Hepatocyte (in vitro differentiated cells): Measurements from ENCODE around the gene VCAM1. TPM values are rescaled to one million over a fixed set of nuclear protein-coding genes. Genes with fewer than 3 reads are reported as not detected.

Experiments
- DNase-seq: peaks from one replicate; pipeline ENCODE4 v3.0.0-alpha.2; 2016; ENCODE audit warnings: low spot score
- H2AFZ ChIP-seq: fragments of 200-600 bp; sonication (generic); 2 replicates; pipeline ENCODE4 v1.6.0; 2016; ENCODE audit warnings: antibody characterized with exemption, mild to moderate bottlenecking
- H3K27ac ChIP-seq: fragments of 200-600 bp; sonication (generic); 2 replicates; pipeline ENCODE4 v1.5.1; 2016; ENCODE audit warnings: mild to moderate bottlenecking
- H3K27me3 ChIP-seq: fragments of 200-600 bp; sonication (generic); 2 replicates; pipeline ENCODE4 v1.6.1; 2016
- H3K36me3 ChIP-seq: fragments of 200-600 bp; sonication (generic); replicated peaks from 2 replicates; pipeline ENCODE4 v1.5.1; 2016; ENCODE audit warnings: low read depth; ENCODE audit not compliant: insufficient read depth
- H3K4me1 ChIP-seq: fragments of 200-600 bp; sonication (generic); 2 replicates; pipeline ENCODE4 v1.5.1; 2016; ENCODE audit warnings: mild to moderate bottlenecking, moderate library complexity; ENCODE audit not compliant: insufficient read depth
- H3K4me2 ChIP-seq: fragments of 200-600 bp; sonication (generic); 2 replicates; pipeline ENCODE4 v1.6.0; 2016
- H3K4me3 ChIP-seq: fragments of 200-600 bp; sonication (generic); 2 replicates; pipeline ENCODE4 v1.5.1; 2016; ENCODE audit warnings: mild to moderate bottlenecking
- H3K79me2 ChIP-seq: fragments of 200-600 bp; sonication (generic); 2 replicates; pipeline ENCODE4 v1.6.0; 2017; ENCODE audit warnings: mild to moderate bottlenecking
- H3K9me2 ChIP-seq: fragments of 200-600 bp; sonication (generic); replicated peaks from 2 replicates; pipeline ENCODE4 v1.6.0; 2017; ENCODE audit warnings: mild to moderate bottlenecking; ENCODE audit not compliant: insufficient read depth
- H3K9me3 ChIP-seq: fragments of 200-600 bp; sonication (generic); 2 replicates; pipeline ENCODE4 v1.5.1; 2016; ENCODE audit warnings: low read depth, mild to moderate bottlenecking
- H4K20me1 ChIP-seq: fragments of 200-600 bp; sonication (generic); 2 replicates; pipeline ENCODE4 v1.6.0; 2016; ENCODE audit warnings: mild to moderate bottlenecking; ENCODE audit not compliant: insufficient read depth, poor library complexity, severe bottlenecking
- EZH2 ChIP-seq: fragments of 200-600 bp; sonication (generic); IDR thresholded peaks from 2 replicates; pipeline ENCODE4 v1.6.1; 2016; ENCODE audit warnings: antibody characterized with exemption, mild to moderate bottlenecking, borderline replicate concordance
- EZH2phosphoT487 ChIP-seq: fragments of 200-600 bp; sonication (generic); IDR thresholded peaks from one replicate; pipeline ENCODE4 v1.6.1; 2018; ENCODE audit warnings: antibody characterized with exemption, mild to moderate bottlenecking, low read depth, moderate library complexity; ENCODE audit not compliant: unreplicated experiment, severe bottlenecking
- WGBS: methylation state at CpG from one replicate; pipeline ENCODE4 v1.1.6; 2016; ENCODE audit warnings: low lambda C conversion rate; ENCODE audit errors: missing lambda C conversion rate; 5-methylcytosine and 5-hydroxymethylcytosine counted together
- polyA plus RNA-seq: library from polyadenylated mRNA; unstranded; fragments of >200 nt; fragmentation: Nextera tagmentation; extraction: Ambion mirVana; gene quantifications from 2 replicates; pipeline ENCODE4 v1.2.1, GENCODE V29; 2016
- total RNA-seq: library from RNA; depleted of rRNA; stranded (reverse); fragments of >200 nt; gene quantifications from 2 replicates; pipeline ENCODE4 v1.2.3, GENCODE V29; 2014
- TF ChIP-seq, protein P1 (sequence below): fragments of 200-600 bp; sonication (generic); IDR thresholded peaks from 2 replicates; pipeline ENCODE4 v1.5.1; 2016; ENCODE audit warnings: antibody characterized with exemption, mild to moderate bottlenecking; ENCODE audit not compliant: poor library complexity

The VCAM1 gene
- total and polyA plus RNA-seq, 2 experiments from 2014 or later = 43.2 to 85.3 TPM

- H3K27ac ChIP-seq = peak overlapping the region; percentile 55
- 54% methylated on average over 3 of the region's 3 CpGs for WGBS
- H3K9me3 ChIP-seq = no peaks in the 10 kb centered on the region
- peak overlapping the region; percentile 71 for H3K4me2 ChIP-seq
- no peaks in the 10 kb centered on the region for H3K9me2 ChIP-seq
- no peaks in the 10 kb centered on the region for H4K20me1 ChIP-seq
- no peaks in the 10 kb centered on the region for H3K79me2 ChIP-seq
- TF ChIP-seq, protein P1, sequence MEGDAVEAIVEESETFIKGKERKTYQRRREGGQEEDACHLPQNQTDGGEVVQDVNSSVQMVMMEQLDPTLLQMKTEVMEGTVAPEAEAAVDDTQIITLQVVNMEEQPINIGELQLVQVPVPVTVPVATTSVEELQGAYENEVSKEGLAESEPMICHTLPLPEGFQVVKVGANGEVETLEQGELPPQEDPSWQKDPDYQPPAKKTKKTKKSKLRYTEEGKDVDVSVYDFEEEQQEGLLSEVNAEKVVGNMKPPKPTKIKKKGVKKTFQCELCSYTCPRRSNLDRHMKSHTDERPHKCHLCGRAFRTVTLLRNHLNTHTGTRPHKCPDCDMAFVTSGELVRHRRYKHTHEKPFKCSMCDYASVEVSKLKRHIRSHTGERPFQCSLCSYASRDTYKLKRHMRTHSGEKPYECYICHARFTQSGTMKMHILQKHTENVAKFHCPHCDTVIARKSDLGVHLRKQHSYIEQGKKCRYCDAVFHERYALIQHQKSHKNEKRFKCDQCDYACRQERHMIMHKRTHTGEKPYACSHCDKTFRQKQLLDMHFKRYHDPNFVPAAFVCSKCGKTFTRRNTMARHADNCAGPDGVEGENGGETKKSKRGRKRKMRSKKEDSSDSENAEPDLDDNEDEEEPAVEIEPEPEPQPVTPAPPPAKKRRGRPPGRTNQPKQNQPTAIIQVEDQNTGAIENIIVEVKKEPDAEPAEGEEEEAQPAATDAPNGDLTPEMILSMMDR = no peak
- TF ChIP-seq EZH2phosphoT487 (no peak), EZH2 (no peak)
- no peaks in the 10 kb centered on the region for H3K27me3 ChIP-seq
- H2AFZ ChIP-seq = no peak overlapping the region
- peak overlapping the region; percentile 38 for H3K4me3 ChIP-seq
- H3K4me1 ChIP-seq = no peaks in the 10 kb centered on the region
- no peak for DNase-seq
- no peaks in the 10 kb centered on the region for H3K36me3 ChIP-seq
Observed at GRCh38 chr1:100720101-100720500, 559 bp downstream of the VCAM1 start.

DNA sequence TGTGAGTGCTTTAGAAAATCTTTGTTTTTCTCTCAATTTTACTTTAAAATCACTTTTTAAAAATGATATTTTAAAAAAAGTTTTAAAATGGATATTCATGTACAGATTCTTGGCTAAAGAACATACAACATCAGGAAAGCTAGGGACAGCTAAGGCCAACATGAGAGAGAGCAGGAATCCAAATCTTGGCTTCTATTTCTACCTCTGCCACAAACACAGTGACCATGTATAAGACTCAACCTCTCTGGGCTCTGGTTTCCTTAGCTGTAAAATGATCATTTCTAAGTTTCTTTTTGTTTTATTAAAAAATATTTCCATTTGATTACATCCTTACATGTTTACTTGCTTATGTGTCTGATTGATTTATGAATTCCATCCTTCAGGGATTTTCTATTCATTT, 1.2 kb downstream of the VCAM1 start:
- DNase-seq = no peak
- peak overlapping the region; percentile 38 for H3K4me3 ChIP-seq
- no peak overlapping the region for H2AFZ ChIP-seq
- H4K20me1 ChIP-seq = no peaks in the 10 kb centered on the region
- H3K9me2 ChIP-seq = no peaks in the 10 kb centered on the region
- no peaks in the 10 kb centered on the region for H3K79me2 ChIP-seq
- no peaks in the 10 kb centered on the region for H3K4me1 ChIP-seq
- no peaks in the 10 kb centered on the region for H3K36me3 ChIP-seq
- peak overlapping the region; percentile 55 for H3K27ac ChIP-seq
- no peaks in the 10 kb centered on the region for H3K9me3 ChIP-seq
- H3K27me3 ChIP-seq = no peaks in the 10 kb centered on the region
- TF ChIP-seq EZH2phosphoT487 (no peak), EZH2 (no peak)
- TF ChIP-seq, protein P1 = no peak
- H3K4me2 ChIP-seq = peak overlapping the region; percentile 71

GRCh38 chr1:100721526-100722207, 2.1 kb downstream of the VCAM1 start:
- no peaks in the 10 kb centered on the region for H3K36me3 ChIP-seq
- WGBS = 20% methylated on average over 9 of the region's 9 CpGs
- H3K27ac ChIP-seq = peak overlapping the region; percentile 55
- H3K9me3 ChIP-seq = no peaks in the 10 kb centered on the region
- TF ChIP-seq, protein P1 = no peak
- TF ChIP-seq EZH2phosphoT487 = peak; percentile 91
- no peaks in the 10 kb centered on the region for H4K20me1 ChIP-seq
- peak overlapping the region; percentile 71 for H3K4me2 ChIP-seq
- peak; percentile 61 for DNase-seq
- H3K4me3 ChIP-seq = peak overlapping the region; percentile 38
- no peaks in the 10 kb centered on the region for H3K79me2 ChIP-seq
- H3K4me1 ChIP-seq = no peaks in the 10 kb centered on the region
- H2AFZ ChIP-seq = no peak overlapping the region
- H3K9me2 ChIP-seq = no peaks in the 10 kb centered on the region
- H3K27me3 ChIP-seq = no peaks in the 10 kb centered on the region
